NCI-H1417 treated with DMSO at 0.1 percent for 48 hours (cell line): ENCODE results near the gene OR2W1.

Experiments used
- DNase-seq: peaks from one replicate; lab custom pipeline; 2025; lab: John Stamatoyannopoulos, UW

OR2W1 gene

DNA sequence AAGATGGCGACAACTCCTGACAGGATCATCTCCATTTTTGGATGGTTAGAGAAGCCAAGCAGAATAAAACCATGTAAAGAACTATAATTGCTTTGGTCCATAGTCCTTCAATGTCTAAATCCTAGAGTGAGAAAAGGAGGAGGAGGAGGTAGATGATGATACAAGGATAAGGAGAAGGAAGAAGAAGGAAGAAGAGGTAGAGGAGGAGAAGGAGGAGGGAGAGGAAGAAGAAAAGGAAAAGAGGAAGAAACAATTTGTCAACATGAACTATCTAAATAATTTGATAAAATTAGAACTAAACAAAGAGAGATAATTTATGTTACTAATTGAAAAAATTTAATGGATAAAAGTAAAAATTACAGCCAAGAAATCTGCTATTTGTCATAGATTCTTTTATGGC, at the start of gene OR2W1:
Gene OR2W1, minus strand, starts transcription at position 101 of the 400 bp plus-strand sequence. Its CDS starts 0 bp downstream, at position 101.
- DNase-seq, result no peak

DNA sequence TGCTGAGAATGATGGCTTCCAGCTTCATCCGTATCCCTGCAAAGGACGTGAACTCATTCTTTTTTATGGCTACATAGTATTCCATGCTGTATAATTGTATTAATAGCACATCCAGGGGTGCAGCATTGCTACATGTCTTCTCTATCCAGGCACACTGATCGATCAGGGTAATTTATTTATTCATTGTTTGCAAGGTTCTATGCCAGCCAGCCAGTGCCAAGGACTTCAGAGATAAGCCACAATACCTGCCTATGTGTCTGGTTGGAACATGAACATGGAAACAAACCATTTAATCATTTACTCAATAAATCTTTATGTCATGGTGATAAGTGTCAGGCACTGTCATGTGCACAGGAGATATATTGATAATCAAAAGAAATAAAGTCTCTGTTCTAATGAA, 48.0 kb upstream of the OR2W1 start:
- DNase-seq, result no peak

DNA sequence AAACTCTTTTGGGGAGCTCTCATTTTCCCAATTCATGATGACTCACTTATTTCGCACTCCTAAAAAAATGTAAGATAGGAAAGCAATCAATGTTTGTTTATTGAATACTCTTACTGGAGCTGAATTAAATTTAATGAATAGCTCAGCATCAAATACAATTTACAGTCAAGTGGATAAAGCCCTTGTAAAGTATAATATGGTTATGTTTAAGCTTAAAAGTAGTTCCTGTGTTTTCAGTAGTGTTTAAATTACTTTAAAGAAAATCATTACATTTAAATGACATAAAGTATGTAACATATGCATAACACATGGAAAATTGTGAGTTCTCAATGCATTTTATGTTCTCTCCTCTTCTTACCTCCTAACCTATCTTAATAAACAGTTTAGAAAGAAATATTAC, 42.2 kb upstream of the OR2W1 start, which contains the start of gene OR2B3:
Gene OR2B3, minus strand, starts transcription at position 101 of the 400 bp plus-strand sequence. Its CDS starts 65 bp downstream, at position 36.
- no peak for DNase-seq

DNA sequence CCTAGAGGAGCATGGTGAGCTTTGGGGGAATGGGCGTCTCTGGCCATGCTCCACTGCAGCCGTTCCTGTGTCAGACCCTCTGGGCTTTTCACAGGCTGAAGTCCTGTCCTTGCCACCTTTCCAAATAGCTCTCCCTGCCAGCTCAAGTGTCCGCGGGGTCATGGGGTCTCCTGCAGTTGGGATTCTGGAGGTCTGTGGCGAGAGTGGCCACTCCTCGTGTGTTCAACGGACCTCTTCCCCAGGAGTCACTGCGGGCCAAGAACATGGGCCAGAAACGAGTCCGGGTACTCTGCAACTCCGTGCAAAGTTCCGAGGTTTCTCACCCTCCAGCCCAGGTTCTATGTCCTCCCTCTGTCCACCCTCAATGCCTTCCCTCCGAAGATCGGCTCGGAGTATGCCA, 37.5 kb upstream of the OR2W1 start:
- DNase-seq, result no peak

GRCh38 chr6:29081312-29081711, 36.3 kb upstream of the OR2W1 start:
- DNase-seq, result no peak

DNA sequence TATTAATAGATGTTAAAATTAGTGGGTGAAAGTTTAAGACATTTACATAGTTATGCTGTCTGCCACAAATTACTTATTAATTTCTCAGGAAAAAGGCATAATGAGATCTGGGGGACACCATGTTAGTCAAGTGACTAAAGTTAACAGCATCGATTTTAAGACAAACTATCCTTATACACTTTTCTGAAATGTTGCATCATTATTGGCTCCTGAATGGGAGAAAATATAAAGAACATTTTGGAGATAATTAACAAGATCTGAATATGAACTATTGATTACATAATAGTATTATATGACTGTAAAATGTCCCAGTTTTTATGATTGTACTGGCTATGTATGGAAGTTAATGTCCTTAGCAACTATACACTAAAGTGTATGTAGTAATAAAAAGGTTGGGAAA, 34.2 kb upstream of the OR2W1 start:
- no peak for DNase-seq

- DNase-seq, result no peak
Measured at GRCh38 chr6:29071831-29072723, 27.1 kb upstream of the OR2W1 start.

DNA sequence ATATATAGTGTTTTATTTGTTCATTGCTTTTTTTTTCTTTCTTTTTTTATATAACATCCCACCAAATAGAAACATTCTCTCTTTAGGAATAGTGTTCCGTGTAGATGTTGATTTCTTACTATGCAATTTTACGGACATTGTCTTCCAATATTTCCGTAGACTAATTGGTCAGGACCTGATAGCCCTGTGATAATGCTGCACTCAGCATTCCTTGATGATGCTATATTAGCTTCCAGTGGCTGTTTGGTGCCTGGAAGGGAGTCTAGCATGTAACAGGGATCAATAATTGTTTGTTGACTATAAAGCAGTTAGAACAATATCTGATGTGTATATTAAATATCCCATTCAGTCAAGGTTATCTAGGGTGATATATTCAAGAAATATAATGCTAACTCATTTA, 6.7 kb upstream of the OR2W1 start:
- no peak for DNase-seq

DNA sequence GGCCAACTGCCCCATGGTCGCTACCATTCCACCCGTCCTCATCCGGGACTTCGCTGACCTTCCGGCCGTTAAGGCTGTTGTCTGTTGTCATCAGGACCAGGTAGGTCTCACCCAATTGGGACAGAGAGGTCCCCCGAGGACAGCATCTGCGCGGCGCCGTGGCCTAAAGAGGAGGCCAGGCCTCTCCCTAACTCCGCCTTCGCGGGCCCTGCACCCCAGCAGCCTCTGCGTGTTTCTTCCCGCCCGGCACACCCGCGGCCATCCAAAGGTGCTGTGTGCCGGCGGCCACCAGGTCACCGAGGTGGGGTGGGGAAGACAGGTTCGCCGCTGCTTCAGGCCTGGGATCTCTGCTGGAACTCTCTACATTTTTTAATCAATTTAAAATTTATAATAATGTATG, 9.0 kb downstream of the OR2W1 start:
- DNase-seq, result no peak

GRCh38 chr6:29028821-29029220, 16.2 kb downstream of the OR2W1 start:
- no peak for DNase-seq

- no peak for DNase-seq
Measured at GRCh38 chr6:29025927-29026585, 18.9 kb downstream of the OR2W1 start.

- DNase-seq, result no peak
Measured at GRCh38 chr6:29021434-29021833, 23.5 kb downstream of the OR2W1 start.

GRCh38 chr6:29019629-29020028, 25.3 kb downstream of the OR2W1 start:
- no peak for DNase-seq

GRCh38 chr6:29017428-29017802, 27.6 kb downstream of the OR2W1 start:
- DNase-seq, result no peak

- peak; percentile 9 for DNase-seq
Measured at GRCh38 chr6:29016559-29017427, 28.2 kb downstream of the OR2W1 start.

DNA sequence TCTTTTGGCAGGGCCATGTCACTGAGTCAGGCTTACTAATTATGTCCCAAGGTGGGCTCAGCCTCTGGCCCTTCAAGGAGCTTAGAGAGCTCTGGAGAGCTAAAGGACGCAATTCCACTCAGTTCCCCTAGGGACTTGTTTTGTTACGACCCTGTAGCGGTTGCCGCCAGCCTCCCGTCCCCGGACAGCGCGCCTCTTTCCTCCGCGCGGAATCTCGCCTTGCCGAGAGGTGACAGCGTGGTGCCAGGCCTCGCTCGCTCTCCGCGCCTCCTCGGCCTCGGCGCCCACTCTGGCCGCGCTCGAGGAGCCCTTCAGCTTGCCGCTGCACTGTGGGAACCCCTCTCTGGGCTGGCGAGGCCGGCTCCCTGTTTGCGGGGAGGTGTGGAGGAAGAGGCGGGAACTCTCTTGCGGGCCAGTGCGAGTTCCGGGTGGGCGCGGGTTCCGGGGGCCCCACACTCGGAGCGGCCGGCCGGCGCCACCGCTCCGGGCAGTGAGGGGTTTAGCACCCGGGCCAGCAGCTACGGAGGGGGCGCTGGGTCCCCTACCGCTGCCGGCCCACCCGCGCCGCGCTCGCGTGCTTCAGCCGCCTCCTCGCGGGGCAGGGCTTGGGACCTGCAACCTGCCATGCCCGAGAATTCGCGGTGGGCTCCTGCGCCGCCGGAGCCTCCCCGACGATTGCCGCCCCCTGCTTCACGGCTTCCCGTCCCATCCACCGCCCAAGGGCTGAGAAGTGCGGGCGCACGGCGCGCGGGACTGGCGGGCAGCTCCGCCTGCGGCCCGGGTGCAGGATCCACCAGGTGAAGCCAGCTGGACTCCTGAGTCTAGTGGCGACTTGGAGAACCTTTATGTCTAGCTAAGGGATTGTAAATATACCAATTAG, 30.0 kb downstream of the OR2W1 start:
- no peak for DNase-seq

GRCh38 chr6:29011276-29011734, 33.7 kb downstream of the OR2W1 start:
- DNase-seq, result no peak

GRCh38 chr6:29009358-29009757, 35.6 kb downstream of the OR2W1 start:
- DNase-seq, result no peak

- no peak for DNase-seq
Measured at GRCh38 chr6:29008089-29008488, 36.9 kb downstream of the OR2W1 start.

DNA sequence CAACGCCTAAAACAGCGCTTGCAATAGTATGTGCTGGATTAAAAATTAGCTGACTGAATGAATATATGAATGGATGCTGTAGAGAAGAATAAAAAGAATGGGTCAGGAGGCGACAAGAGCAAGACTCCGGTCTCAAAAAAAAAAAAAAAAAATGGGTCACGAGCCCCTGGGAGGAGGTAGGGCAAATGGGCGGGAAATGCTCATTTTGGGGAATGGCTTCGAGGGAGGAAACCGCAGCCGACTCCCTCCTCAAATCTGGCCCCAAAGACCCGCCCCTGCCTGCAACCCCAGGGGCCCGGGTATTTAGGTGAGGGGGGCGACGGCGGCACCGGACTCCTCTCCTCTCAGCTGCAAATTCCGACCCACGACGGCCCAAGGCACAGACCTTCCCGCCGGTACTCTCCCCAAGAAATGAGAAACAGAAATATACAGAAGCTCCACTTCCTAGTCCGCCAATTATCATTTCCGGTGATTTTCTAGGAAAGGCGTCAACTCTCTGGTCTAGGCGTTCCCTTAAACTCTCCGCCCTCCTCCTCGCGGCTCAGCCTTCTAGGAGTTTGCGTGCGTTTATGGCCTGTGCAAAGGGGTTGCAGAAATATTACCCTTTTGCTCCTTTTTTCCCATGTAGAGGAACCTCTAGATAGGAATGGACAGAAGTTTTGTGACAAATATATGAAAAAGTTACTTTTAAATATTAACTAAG, 39.6 kb downstream of the OR2W1 start, which contains the start of gene ZNF311:
Gene ZNF311, minus strand, starts transcription at position 133 of the 703 bp plus-strand sequence. CDS start 1,361 bp downstream, outside the sequence.
- DNase-seq, result no peak
